ENCODE measurements around the gene CSRNP3.

The CSRNP3 gene

DNA sequence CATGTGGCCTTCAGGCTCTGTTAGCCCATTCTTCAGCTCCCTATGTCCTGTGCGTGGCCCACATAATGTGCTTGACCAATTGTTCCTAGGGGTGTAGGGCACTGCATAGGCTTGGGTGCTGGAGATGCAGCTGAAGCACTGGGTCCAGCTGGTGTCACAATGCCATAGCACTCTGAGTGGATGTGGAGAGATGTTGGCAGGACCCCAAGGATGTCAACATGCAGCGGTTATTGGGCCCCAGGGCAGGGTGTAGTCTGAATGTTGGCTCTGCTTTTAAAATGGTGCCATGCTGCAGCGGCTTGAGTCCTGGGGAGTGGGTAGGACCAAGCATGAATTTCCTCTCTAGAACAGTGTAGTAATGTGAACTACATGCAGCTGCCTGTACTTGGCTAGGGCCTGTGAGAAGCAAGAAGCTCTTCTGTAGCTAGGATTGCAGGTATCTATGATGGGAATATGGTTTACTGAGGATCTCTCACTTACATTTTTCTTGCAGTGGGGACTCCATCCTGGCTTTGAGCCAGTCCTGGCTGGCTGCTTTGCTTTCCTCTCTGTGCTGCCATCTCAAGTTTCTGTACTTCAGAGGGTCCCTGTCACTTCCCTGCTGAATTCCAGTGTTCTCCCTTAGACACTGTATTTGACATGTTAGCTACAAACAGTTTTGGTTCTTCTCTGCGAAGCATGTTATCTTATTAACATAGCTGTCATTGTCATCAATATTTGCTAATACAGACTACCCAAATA lies 148.4 kb downstream of the CSRNP3 start (continued):
- no peak for TF ChIP-seq ZNF521 (tag by site-specific recombination; IDR thresholded peaks at IDR 0.05)
- TF ChIP-seq ZNF341 (tag by site-specific recombination; IDR thresholded peaks at IDR 0.05; ENCODE audit: low read depth) = no peak

DNA sequence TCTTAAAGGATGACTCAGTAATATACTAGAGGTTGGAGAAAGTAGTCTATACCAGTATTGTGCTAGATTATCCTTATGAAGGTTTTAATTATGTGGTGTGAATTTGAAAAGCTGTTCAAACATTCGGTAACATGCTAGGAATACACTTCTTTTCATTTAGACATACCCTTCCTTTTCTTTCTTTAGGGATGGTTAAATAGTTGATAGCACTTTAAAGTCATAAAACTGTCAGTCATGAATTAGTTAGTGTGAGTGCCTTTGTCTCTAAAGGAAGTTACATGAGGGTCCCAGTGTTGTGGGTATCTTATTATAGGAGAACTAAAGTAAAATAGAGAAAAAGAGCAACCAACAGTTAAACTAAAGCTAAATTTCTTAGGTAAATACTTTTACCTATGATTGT lies 149.3 kb downstream of the CSRNP3 start:
- Histone ChIP-seq H3K36me3 (ENCODE audit: control insufficient read depth in 2 of 2, insufficient read depth in 1 of 2, low read length in 2 of 2) (no peaks in the 10 kb centered on the region), H3K27ac (ENCODE audit: extremely low read depth, low read depth, low read length) (no peak overlapping the region), H3K9me3 (ENCODE audit: control insufficient read depth, insufficient read depth, low read depth, low read length) (no peaks in the 10 kb centered on the region), H3K4me3 (ENCODE audit: low read depth, low read length) (no peak overlapping the region), H3K4me1 (ENCODE audit: control insufficient read depth, insufficient read depth, low read length) (peaks cover 12% of the 10 kb centered on the region; the same call in 1 of the 2 replicates)
- POLR2A ChIA-PET = no interaction called here
- CTCF ChIA-PET = no interaction called here
- no peak for TF ChIP-seq ZNF596 (tag by site-specific recombination; IDR thresholded peaks at IDR 0.05)
- TF ChIP-seq ZNF561 (tag by site-specific recombination; IDR thresholded peaks at IDR 0.05; ENCODE audit: borderline replicate concordance) = no peak
- no peak for TF ChIP-seq SP2 (tag by site-specific recombination; IDR thresholded peaks at IDR 0.05)
- no peak for TF ChIP-seq ZNF660 (tag by site-specific recombination; IDR thresholded peaks at IDR 0.05)
- no peak for TF ChIP-seq ZNF211 (tag by site-specific recombination; IDR thresholded peaks at IDR 0.05; ENCODE audit: low read depth)

DNA sequence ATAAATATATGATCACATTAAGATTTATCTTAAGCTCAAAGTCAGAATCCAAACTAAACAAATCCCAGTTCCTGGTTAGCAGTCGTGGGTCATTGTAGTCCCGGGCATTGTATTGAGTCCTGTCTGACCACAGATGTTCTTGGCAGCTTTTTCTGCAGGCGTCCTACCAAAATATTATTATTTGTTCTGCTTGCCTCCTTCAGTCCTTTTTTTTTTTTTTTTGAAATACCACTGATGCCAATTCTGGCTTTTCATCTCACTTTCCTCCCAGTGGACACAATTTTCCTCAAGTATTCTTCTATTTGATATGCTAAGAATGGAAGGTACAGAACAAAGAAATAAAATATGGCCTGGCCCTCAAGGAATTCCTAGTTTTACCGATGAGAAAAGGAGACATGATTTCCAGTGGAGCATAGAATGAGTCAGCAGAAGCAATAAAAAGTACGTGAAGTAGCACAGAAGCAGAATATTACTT lies 151.6 kb downstream of the CSRNP3 start:
- peak; percentile 20; the same call in 1 of the 2 replicates for TF ChIP-seq ZNF394 (tag by site-specific recombination; IDR thresholded peaks at IDR 0.05; ENCODE audit: borderline replicate concordance)
- TF ChIP-seq, protein P1, sequence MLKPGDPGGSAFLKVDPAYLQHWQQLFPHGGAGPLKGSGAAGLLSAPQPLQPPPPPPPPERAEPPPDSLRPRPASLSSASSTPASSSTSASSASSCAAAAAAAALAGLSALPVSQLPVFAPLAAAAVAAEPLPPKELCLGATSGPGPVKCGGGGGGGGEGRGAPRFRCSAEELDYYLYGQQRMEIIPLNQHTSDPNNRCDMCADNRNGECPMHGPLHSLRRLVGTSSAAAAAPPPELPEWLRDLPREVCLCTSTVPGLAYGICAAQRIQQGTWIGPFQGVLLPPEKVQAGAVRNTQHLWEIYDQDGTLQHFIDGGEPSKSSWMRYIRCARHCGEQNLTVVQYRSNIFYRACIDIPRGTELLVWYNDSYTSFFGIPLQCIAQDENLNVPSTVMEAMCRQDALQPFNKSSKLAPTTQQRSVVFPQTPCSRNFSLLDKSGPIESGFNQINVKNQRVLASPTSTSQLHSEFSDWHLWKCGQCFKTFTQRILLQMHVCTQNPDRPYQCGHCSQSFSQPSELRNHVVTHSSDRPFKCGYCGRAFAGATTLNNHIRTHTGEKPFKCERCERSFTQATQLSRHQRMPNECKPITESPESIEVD (tag by site-specific recombination; IDR thresholded peaks at IDR 0.05) = peak; percentile 80
- no peak for TF ChIP-seq ZNF341 (tag by site-specific recombination; IDR thresholded peaks at IDR 0.05; ENCODE audit: low read depth)
- TF ChIP-seq OSR2 (tag by site-specific recombination; IDR thresholded peaks at IDR 0.05) = 0 out of 2 replicates have a peak, but pooled peaks have one; percentile 36
- TF ChIP-seq, protein P2, sequence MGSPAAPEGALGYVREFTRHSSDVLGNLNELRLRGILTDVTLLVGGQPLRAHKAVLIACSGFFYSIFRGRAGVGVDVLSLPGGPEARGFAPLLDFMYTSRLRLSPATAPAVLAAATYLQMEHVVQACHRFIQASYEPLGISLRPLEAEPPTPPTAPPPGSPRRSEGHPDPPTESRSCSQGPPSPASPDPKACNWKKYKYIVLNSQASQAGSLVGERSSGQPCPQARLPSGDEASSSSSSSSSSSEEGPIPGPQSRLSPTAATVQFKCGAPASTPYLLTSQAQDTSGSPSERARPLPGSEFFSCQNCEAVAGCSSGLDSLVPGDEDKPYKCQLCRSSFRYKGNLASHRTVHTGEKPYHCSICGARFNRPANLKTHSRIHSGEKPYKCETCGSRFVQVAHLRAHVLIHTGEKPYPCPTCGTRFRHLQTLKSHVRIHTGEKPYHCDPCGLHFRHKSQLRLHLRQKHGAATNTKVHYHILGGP (tag by site-specific recombination; IDR thresholded peaks at IDR 0.05) = peak; percentile 93
- TF ChIP-seq ZNF404 (tag by site-specific recombination; IDR thresholded peaks at IDR 0.05) = no peak
- no peak overlapping the region for H3K4me3 ChIP-seq (ENCODE audit: low read depth, low read length)
- POLR2A ChIA-PET = no interaction called here
- no peaks in the 10 kb centered on the region for H3K9me3 ChIP-seq (ENCODE audit: control insufficient read depth, insufficient read depth, low read depth, low read length)
- CTCF ChIA-PET = interaction anchor here (0.6 kb wide), 1 partner anchor 604 kb away, joined by 3 read pairs; no protein-coding TSS in a partner anchor
- peaks cover 12% of the 10 kb centered on the region; the same call in 1 of the 2 replicates for H3K4me1 ChIP-seq (ENCODE audit: control insufficient read depth, insufficient read depth, low read length)
- no peak overlapping the region for H3K27ac ChIP-seq (ENCODE audit: extremely low read depth, low read depth, low read length)
- H3K36me3 ChIP-seq (ENCODE audit: control insufficient read depth in 2 of 2, insufficient read depth in 1 of 2, low read length in 2 of 2) = no peaks in the 10 kb centered on the region

DNA sequence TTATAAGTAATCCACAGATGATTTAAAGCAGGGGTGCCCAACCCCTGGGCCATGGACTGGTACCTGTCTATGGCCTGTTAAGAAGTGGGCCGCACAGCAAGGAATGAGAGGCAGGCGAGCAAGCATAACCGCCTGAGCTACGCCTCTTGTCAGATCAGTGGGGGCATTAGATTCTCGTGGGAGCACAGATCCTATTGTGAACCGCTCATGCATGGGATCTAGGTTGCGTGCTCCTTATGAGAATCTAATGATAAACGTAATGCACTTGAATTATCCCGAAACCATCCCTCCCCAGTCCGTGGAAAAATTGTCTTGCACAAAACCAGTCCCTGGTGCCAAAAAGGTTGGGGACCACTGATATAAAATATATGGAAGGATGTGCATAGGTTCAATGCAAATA lies 153.7 kb downstream of the CSRNP3 start:
- Histone ChIP-seq H3K4me1 (ENCODE audit: control insufficient read depth, insufficient read depth, low read length) (peaks cover 12% of the 10 kb centered on the region; the same call in 1 of the 2 replicates), H3K36me3 (ENCODE audit: control insufficient read depth in 2 of 2, insufficient read depth in 1 of 2, low read length in 2 of 2) (no peaks in the 10 kb centered on the region), H3K4me3 (ENCODE audit: low read depth, low read length) (no peak overlapping the region), H3K9me3 (ENCODE audit: control insufficient read depth, insufficient read depth, low read depth, low read length) (no peaks in the 10 kb centered on the region), H3K27ac (ENCODE audit: extremely low read depth, low read depth, low read length) (no peak overlapping the region)
- POLR2A ChIA-PET = no interaction called here
- CTCF ChIA-PET = no interaction called here
- no peak for TF ChIP-seq YY1 (tag by site-specific recombination; IDR thresholded peaks at IDR 0.05)
- no peak for TF ChIP-seq ZNF626 (tag by site-specific recombination; IDR thresholded peaks at IDR 0.05)
- TF ChIP-seq, protein P3, sequence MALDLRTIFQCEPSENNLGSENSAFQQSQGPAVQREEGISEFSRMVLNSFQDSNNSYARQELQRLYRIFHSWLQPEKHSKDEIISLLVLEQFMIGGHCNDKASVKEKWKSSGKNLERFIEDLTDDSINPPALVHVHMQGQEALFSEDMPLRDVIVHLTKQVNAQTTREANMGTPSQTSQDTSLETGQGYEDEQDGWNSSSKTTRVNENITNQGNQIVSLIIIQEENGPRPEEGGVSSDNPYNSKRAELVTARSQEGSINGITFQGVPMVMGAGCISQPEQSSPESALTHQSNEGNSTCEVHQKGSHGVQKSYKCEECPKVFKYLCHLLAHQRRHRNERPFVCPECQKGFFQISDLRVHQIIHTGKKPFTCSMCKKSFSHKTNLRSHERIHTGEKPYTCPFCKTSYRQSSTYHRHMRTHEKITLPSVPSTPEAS (tag by site-specific recombination; IDR thresholded peaks at IDR 0.05) = no peak
- no peak for TF ChIP-seq ZNF561 (tag by site-specific recombination; IDR thresholded peaks at IDR 0.05; ENCODE audit: borderline replicate concordance)
- no peak for TF ChIP-seq ZNF10 (tag by site-specific recombination; IDR thresholded peaks at IDR 0.05)
- TF ChIP-seq, protein P4, sequence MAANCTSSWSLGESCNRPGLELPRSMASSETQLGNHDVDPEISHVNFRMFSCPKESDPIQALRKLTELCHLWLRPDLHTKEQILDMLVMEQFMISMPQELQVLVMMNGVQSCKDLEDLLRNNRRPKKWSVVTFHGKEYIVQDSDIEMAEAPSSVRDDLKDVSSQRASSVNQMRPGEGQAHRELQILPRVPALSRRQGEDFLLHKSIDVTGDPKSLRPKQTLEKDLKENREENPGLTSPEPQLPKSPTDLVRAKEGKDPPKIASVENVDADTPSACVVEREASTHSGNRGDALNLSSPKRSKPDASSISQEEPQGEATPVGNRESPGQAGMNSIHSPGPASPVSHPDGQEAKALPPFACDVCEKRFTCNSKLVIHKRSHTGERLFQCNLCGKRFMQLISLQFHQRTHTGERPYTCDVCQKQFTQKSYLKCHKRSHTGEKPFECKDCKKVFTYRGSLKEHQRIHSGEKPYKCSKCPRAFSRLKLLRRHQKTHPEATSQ (tag by site-specific recombination; IDR thresholded peaks at IDR 0.05) = no peak
- no peak for TF ChIP-seq EGR2 (tag by site-specific recombination; IDR thresholded peaks at IDR 0.05; ENCODE audit: low read depth)
- TF ChIP-seq, protein P5, sequence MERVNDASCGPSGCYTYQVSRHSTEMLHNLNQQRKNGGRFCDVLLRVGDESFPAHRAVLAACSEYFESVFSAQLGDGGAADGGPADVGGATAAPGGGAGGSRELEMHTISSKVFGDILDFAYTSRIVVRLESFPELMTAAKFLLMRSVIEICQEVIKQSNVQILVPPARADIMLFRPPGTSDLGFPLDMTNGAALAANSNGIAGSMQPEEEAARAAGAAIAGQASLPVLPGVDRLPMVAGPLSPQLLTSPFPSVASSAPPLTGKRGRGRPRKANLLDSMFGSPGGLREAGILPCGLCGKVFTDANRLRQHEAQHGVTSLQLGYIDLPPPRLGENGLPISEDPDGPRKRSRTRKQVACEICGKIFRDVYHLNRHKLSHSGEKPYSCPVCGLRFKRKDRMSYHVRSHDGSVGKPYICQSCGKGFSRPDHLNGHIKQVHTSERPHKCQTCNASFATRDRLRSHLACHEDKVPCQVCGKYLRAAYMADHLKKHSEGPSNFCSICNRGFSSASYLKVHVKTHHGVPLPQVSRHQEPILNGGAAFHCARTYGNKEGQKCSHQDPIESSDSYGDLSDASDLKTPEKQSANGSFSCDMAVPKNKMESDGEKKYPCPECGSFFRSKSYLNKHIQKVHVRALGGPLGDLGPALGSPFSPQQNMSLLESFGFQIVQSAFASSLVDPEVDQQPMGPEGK (tag by site-specific recombination; IDR thresholded peaks at IDR 0.05) = no peak
